ENCODE data around the gene PHLDB1.

PHLDB1 gene

GRCh38 chr11:118690553-118691304 is 83.3 kb downstream of the PHLDB1 start:
- no peak for DNase-seq

GRCh38 chr11:118691926-118692830 is 84.8 kb downstream of the PHLDB1 start:
- no peak for DNase-seq

GRCh38 chr11:118694185-118694584 is 86.8 kb downstream of the PHLDB1 start:
- DNase-seq = no peak

- no peak for DNase-seq
These were observed 87.4 kb downstream of the PHLDB1 start for GRCh38 chr11:118694771-118695170.

- no peak for DNase-seq
These were observed 89.3 kb downstream of the PHLDB1 start for GRCh38 chr11:118696673-118697226.

GRCh38 chr11:118697346-118697745 is 89.9 kb downstream of the PHLDB1 start:
- no peak for DNase-seq

- no peak for DNase-seq
These were observed 92.2 kb downstream of the PHLDB1 start for GRCh38 chr11:118699506-118700220.

- peak; percentile 76 for DNase-seq
These were observed 96.2 kb downstream of the PHLDB1 start for GRCh38 chr11:118703563-118704106.

GRCh38 chr11:118705111-118705741 is 97.8 kb downstream of the PHLDB1 start:
- peak; percentile 69 for DNase-seq

GRCh38 chr11:118705791-118706545 is 98.6 kb downstream of the PHLDB1 start:
- DNase-seq = no peak

- no peak for DNase-seq
These were observed 99.1 kb downstream of the PHLDB1 start for GRCh38 chr11:118706546-118706825.

Data from inflammatory macrophage treated with lipopolysaccharide for 4 hours (primary cell).